GM04504 (cell line): ENCODE measurements around the gene CEP41.

Experiments
- DNase-seq: peaks from one replicate; pipeline ENCODE4 v3.0.0-alpha.2; 2012; ENCODE audit warnings: low read depth

Gene CEP41

GRCh38 chr7:130367836-130368746 is 72.7 kb downstream of the CEP41 start:
- no peak for DNase-seq

- DNase-seq: no peak
Observed at GRCh38 chr7:130367088-130367755, 73.6 kb downstream of the CEP41 start.

GRCh38 chr7:130366564-130366963 is 74.3 kb downstream of the CEP41 start:
- no peak for DNase-seq

GRCh38 chr7:130365511-130366441 is 75.0 kb downstream of the CEP41 start:
- DNase-seq: peak; percentile 61

GRCh38 chr7:130365088-130365487 is 75.7 kb downstream of the CEP41 start:
- DNase-seq: no peak

- no peak for DNase-seq
Observed at GRCh38 chr7:130364451-130364850, 76.4 kb downstream of the CEP41 start.

- peak; percentile 88 for DNase-seq
Observed at GRCh38 chr7:130363026-130363847, 77.6 kb downstream of the CEP41 start.

GRCh38 chr7:130362251-130362816 is 78.5 kb downstream of the CEP41 start:
- DNase-seq: no peak

GRCh38 chr7:130361681-130362080 is 79.1 kb downstream of the CEP41 start:
- DNase-seq: no peak

GRCh38 chr7:130360518-130360917 is 80.3 kb downstream of the CEP41 start:
- no peak for DNase-seq

- DNase-seq: no peak
Observed at GRCh38 chr7:130359276-130359857, 81.4 kb downstream of the CEP41 start.

GRCh38 chr7:130358471-130358870 is 82.3 kb downstream of the CEP41 start:
- DNase-seq: no peak

- peak; percentile 66 for DNase-seq
Observed at GRCh38 chr7:130356876-130357611, 83.8 kb downstream of the CEP41 start.

GRCh38 chr7:130356121-130356875 is 84.5 kb downstream of the CEP41 start:
- DNase-seq: peak; percentile 94

GRCh38 chr7:130353196-130353595 is 87.6 kb downstream of the CEP41 start:
- no peak for DNase-seq

GRCh38 chr7:130352194-130353074 is 88.4 kb downstream of the CEP41 start:
- DNase-seq: peak; percentile 41

- no peak for DNase-seq
Observed at GRCh38 chr7:130351791-130352090, 89.1 kb downstream of the CEP41 start.
